Right lobe of liver (tissue), 6 donors: ENCODE measurements around the gene RFX4. TPM values are rescaled to one million over a fixed set of nuclear protein-coding genes. Genes with fewer than 3 reads are reported as not detected.

Experiments
- ATAC-seq, 4 donors: fragments of 200-7000 bp; cut with Tn5 transposase; one replicate each; pipeline ENCODE4 v1.9.1; 2020; ENCODE audit warnings: mild to moderate bottlenecking in 4 of 4, moderate library complexity in 4 of 4
- DNase-seq, 3 donors: peaks; one replicate each; pipeline ENCODE4 v3.0.0-alpha.2; 2020
- H3K27ac ChIP-seq, 3 donors: fragments of 200-600 bp; one replicate each; pipeline ENCODE4 v1.8.0; 2022
- H3K27me3 ChIP-seq, 2 donors: fragments of 200-600 bp; one replicate each; pipeline ENCODE4 v1.8.0; 2022
- H3K36me3 ChIP-seq, 4 donors: fragments of 200-600 bp; sonication (generic) in 1 of 4; one replicate each; pipeline versions ENCODE4 v1.5.1 to v1.8.0; 2017 to 2022; ENCODE audit warnings: control low read depth in 1 of 4
- H3K4me1 ChIP-seq, 4 donors: fragments of 200-600 bp; sonication (generic) in 1 of 4; one replicate each; pipeline versions ENCODE4 v1.5.1 to v1.8.0; 2017 to 2022; ENCODE audit warnings: control low read depth in 1 of 4
- H3K4me3 ChIP-seq, 3 donors: fragments of 200-600 bp; one replicate each; pipeline ENCODE4 v1.8.0; 2022
- H3K9me3 ChIP-seq, 4 donors: fragments of 200-600 bp; sonication (generic) in 1 of 4; one replicate each; pipeline versions ENCODE4 v1.5.1 to v1.8.0; 2017 to 2022; ENCODE audit warnings: control low read depth in 1 of 4
- POLR2A ChIP-seq: fragments of 450-650 bp; IDR thresholded peaks from one replicate; pipeline ENCODE4 v1.6.1; 2017; ENCODE audit warnings: antibody characterized with exemption, mild to moderate bottlenecking
- WGBS: methylation state at CpG from one replicate; pipeline ENCODE4 v1.1.6; 2018; ENCODE audit warnings: low coverage, low lambda C conversion rate; ENCODE audit not compliant: insufficient coverage; ENCODE audit errors: missing lambda C conversion rate; 5-methylcytosine and 5-hydroxymethylcytosine counted together
- intact Hi-C, 2 donors: fragments of 100-400 bp; cut with DNase I; formaldehyde crosslinking; loops; one replicate each; pipeline versions ENCODE4 v1.11.2 to v1.14.1; 2022
- total RNA-seq, 6 experiments: library from RNA; depleted of rRNA in 2 of 6; stranded (reverse); fragments of >200 nt in 2 of 6; fragmentation: NEBNext Ultra II Directional in 3 of 6; extraction: Animal tissue kit (Norgen Biotek cat#: 25700) in 3 of 6; gene quantifications; one replicate each; pipeline versions ENCODE4 v1.1.0 to v1.2.4, GENCODE V29; 2016 to 2023
- TF ChIP-seq, protein P1 (sequence below), 4 donors: fragments of 200-600 bp in 3 of 4; fragments of 450-650 bp in 1 of 4; IDR thresholded peaks; one replicate each; pipeline versions ENCODE4 v1.5.1 to v1.8.0; 2016 to 2022; ENCODE audit warnings: antibody characterized with exemption in 4 of 4, mild to moderate bottlenecking in 2 of 4
- donor health status: DM: no; HTN: yes; CAD: no.
- donor health status: DM: no; HTN: no; CAD: no.
- donor health status: DM: no; HTN: no; CAD: no.
- donor health status: DM: no; HTN: yes; CAD: no.
- donor health status: DM: no; HTN: yes; CAD: no.

RFX4 gene
- total RNA-seq, 6 experiments from 2014 or later = not detected

- Histone ChIP-seq H3K27me3 (no peaks in the 10 kb centered on the region), H3K4me1 (peaks cover 0 to 23% (median 0%) of the 10 kb centered on the region in 4 donors), H3K36me3 (no peaks in the 10 kb centered on the region), H3K4me3 (no peak overlapping the region), H3K27ac (peak overlapping the region in 1 of 3 donors; percentile 38), H3K9me3 (no peaks in the 10 kb centered on the region)
- TF ChIP-seq, protein P1, sequence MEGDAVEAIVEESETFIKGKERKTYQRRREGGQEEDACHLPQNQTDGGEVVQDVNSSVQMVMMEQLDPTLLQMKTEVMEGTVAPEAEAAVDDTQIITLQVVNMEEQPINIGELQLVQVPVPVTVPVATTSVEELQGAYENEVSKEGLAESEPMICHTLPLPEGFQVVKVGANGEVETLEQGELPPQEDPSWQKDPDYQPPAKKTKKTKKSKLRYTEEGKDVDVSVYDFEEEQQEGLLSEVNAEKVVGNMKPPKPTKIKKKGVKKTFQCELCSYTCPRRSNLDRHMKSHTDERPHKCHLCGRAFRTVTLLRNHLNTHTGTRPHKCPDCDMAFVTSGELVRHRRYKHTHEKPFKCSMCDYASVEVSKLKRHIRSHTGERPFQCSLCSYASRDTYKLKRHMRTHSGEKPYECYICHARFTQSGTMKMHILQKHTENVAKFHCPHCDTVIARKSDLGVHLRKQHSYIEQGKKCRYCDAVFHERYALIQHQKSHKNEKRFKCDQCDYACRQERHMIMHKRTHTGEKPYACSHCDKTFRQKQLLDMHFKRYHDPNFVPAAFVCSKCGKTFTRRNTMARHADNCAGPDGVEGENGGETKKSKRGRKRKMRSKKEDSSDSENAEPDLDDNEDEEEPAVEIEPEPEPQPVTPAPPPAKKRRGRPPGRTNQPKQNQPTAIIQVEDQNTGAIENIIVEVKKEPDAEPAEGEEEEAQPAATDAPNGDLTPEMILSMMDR (IDR thresholded peaks at IDR 0.05) = no peak
- TF ChIP-seq POLR2A = no peak
- WGBS = 26% methylated on average over 1 of the region's 1 CpG
- ATAC-seq = peak; percentile 53 to 61 (median 56)
- intact Hi-C loops = no loop called here
- DNase-seq = no peak
These were observed 199.8 kb downstream of the RFX4 start for GRCh38 chr12:106782619-106783018.

DNA sequence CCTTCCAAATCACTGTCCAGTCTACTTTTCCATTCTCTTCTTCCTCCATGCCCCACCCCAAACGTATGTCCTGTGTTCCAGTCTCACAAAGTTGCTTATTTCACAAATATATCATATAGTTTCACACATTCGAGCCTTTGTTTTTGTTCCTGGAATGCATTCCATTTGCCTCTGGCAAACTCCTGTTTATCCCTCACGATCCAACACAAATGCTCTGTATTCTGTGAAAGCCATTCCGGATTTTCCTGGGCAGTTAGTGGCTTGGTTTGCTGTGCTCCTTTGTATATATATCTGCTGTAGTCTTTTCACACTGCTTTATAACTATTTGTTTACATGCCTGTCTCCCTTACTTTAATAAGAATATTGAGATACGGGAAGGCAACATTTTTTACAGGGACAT lies 200.7 kb downstream of the RFX4 start:
- ATAC-seq (no peak), DNase-seq (no peak)
- peaks cover 0 to 18% (median 0%) of the 10 kb centered on the region in 4 donors for H3K4me1 ChIP-seq
- H3K27me3 ChIP-seq = no peaks in the 10 kb centered on the region
- no peak for TF ChIP-seq POLR2A
- TF ChIP-seq, protein P1 (IDR thresholded peaks at IDR 0.05) = no peak
- WGBS = 90% methylated on average over 5 of the region's 5 CpGs
- no peaks in the 10 kb centered on the region for H3K9me3 ChIP-seq
- no peak overlapping the region for H3K4me3 ChIP-seq
- H3K36me3 ChIP-seq = no peaks in the 10 kb centered on the region
- intact Hi-C loops = no loop called here
- H3K27ac ChIP-seq = no peak overlapping the region

GRCh38 chr12:106790020-106790419 lies 207.2 kb downstream of the RFX4 start:
- no peak for DNase-seq
- no peak for TF ChIP-seq POLR2A
- TF ChIP-seq, protein P1 (IDR thresholded peaks at IDR 0.05) = peak; percentile 4 to 26 (median 22)
- Histone ChIP-seq H3K27me3 (no peaks in the 10 kb centered on the region), H3K4me3 (no peak overlapping the region), H3K36me3 (no peaks in the 10 kb centered on the region), H3K9me3 (no peaks in the 10 kb centered on the region), H3K27ac (no peak overlapping the region), H3K4me1 (peaks cover 0 to 8% (median 0%) of the 10 kb centered on the region in 4 donors)
- intact Hi-C loops = no loop called here
- 97% methylated on average over 2 of the region's 2 CpGs for WGBS
- ATAC-seq = peak in 3 of 4 donors; percentile 36 to 48 (median 41)

- DNase-seq = no peak
These were observed 208.7 kb downstream of the RFX4 start for GRCh38 chr12:106791531-106791930.

More at GRCh38 chr12:106791531-106791930, 208.7 kb downstream of the RFX4 start:
- ATAC-seq = peak in 3 of 4 donors; percentile 42 to 46 (median 45)
- H3K36me3 ChIP-seq = no peaks in the 10 kb centered on the region
- H3K4me3 ChIP-seq = no peak overlapping the region
- TF ChIP-seq, protein P1 (IDR thresholded peaks at IDR 0.05) = no peak
- TF ChIP-seq POLR2A = no peak
- no peaks in the 10 kb centered on the region for H3K9me3 ChIP-seq
- H3K4me1 ChIP-seq = peaks cover 0 to 8% (median 0%) of the 10 kb centered on the region in 4 donors
- intact Hi-C loops = no loop called here
- no peaks in the 10 kb centered on the region for H3K27me3 ChIP-seq
- no peak overlapping the region for H3K27ac ChIP-seq
